AG04449 (cell line): ENCODE results near the gene DSC2.

ENCODE experiments used
- CTCF ChIA-PET: fragments of 350-600 bp; formaldehyde crosslinking; extraction: SDS; loops from one replicate; lab custom pipeline; 2021; ENCODE audit warnings: antibody characterized with exemption; lab: Yijun Ruan, JAX
- POLR2A ChIA-PET: fragments of 400-600, 350-600 bp; formaldehyde crosslinking; extraction: SDS; loops from one replicate; lab custom pipeline; 2020; ENCODE audit warnings: antibody characterized with exemption, inconsistent platforms; lab: Yijun Ruan, JAX
- DNase-seq: peaks from one replicate; pipeline ENCODE4 v3.0.0-alpha.2; 2010; ENCODE audit warnings: low read depth, low spot score
- H3K4me3 ChIP-seq: 2 replicates; pipeline ENCODE4 v1.5.1; 2011; ENCODE audit warnings: low read depth, mild to moderate bottlenecking, control low read depth, low read length
- TF ChIP-seq, protein P1 (sequence below): IDR thresholded peaks from one replicate; pipeline ENCODE4 v1.5.1; 2011; ENCODE audit warnings: mild to moderate bottlenecking, moderate library complexity, low read length, control low read depth, inconsistent platforms; ENCODE audit not compliant: insufficient read depth; ENCODE audit errors: missing control alignments

The DSC2 gene

GRCh38 chr18:31045599-31045998, 56.6 kb downstream of the DSC2 start:
- TF ChIP-seq, protein P1, sequence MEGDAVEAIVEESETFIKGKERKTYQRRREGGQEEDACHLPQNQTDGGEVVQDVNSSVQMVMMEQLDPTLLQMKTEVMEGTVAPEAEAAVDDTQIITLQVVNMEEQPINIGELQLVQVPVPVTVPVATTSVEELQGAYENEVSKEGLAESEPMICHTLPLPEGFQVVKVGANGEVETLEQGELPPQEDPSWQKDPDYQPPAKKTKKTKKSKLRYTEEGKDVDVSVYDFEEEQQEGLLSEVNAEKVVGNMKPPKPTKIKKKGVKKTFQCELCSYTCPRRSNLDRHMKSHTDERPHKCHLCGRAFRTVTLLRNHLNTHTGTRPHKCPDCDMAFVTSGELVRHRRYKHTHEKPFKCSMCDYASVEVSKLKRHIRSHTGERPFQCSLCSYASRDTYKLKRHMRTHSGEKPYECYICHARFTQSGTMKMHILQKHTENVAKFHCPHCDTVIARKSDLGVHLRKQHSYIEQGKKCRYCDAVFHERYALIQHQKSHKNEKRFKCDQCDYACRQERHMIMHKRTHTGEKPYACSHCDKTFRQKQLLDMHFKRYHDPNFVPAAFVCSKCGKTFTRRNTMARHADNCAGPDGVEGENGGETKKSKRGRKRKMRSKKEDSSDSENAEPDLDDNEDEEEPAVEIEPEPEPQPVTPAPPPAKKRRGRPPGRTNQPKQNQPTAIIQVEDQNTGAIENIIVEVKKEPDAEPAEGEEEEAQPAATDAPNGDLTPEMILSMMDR, result no peak
- ChIA-PET POLR2A (no interaction called here), CTCF (no interaction called here)
- no peak for DNase-seq
- no peak overlapping the region for H3K4me3 ChIP-seq

GRCh38 chr18:31044926-31045325, 57.3 kb downstream of the DSC2 start:
- CTCF ChIA-PET, result no interaction called here

DNA sequence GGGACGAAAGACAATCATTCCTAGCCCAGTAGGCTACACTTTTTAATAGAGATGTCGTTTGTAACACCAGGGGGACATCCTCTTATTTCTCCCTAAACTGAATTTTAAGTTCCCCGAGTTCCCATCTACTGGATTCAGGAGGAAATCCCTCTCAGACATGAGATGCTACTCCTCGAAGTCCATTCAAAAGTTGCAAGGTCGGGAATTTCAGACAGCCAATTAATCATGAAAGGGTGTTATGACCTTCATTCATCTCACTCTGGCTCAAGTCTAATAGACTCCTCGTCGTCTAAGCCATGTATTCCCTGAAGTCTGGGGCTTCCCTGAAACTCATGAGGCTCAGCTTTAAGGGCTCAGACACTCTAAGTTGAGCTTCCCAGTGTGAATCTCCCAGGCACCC, 58.5 kb downstream of the DSC2 start:
- DNase-seq, result no peak
- ChIA-PET POLR2A (no interaction called here), CTCF (no interaction called here)
- TF ChIP-seq, protein P1, result no peak
- no peak overlapping the region for H3K4me3 ChIP-seq

More at GRCh38 chr18:31044926-31045325, 57.3 kb downstream of the DSC2 start:
- H3K4me3 ChIP-seq, result no peak overlapping the region
- TF ChIP-seq, protein P1, result no peak
- POLR2A ChIA-PET, result no interaction called here
- DNase-seq, result no peak

- TF ChIP-seq, protein P1, result no peak
- CTCF ChIA-PET, result no interaction called here
- no peak for DNase-seq
- POLR2A ChIA-PET, result no interaction called here
- no peak within 1 kb of the TSS for H3K4me3 ChIP-seq
Measured at GRCh38 chr18:31042406-31043181, 59.6 kb downstream of the DSC2 start, which contains the start of gene DSC3. DSC3 (minus strand) TSS chr18:31042742; CDS start chr18:31042660, 82 bp downstream.

- H3K4me3 ChIP-seq, result no peak overlapping the region
- CTCF ChIA-PET, result no interaction called here
- TF ChIP-seq, protein P1, result no peak
- POLR2A ChIA-PET, result no interaction called here
- no peak for DNase-seq
Measured at GRCh38 chr18:31042084-31042405, 60.2 kb downstream of the DSC2 start.

GRCh38 chr18:31041271-31042083, 60.7 kb downstream of the DSC2 start:
- no peak overlapping the region for H3K4me3 ChIP-seq
- POLR2A ChIA-PET, result no interaction called here
- no peak for DNase-seq
- TF ChIP-seq, protein P1, result no peak
- CTCF ChIA-PET, result no interaction called here
